ENCODE measurements around the gene CD109. TPM values are rescaled to one million over a fixed set of nuclear protein-coding genes. Genes with fewer than 3 reads are reported as not detected.

Gene CD109
- total and polyA plus RNA-seq, 2 of the 4 experiments (the other 2 are of a cell fraction) = 3.6 to 5.0 TPM

GRCh38 chr6:73652637-73653570, 43.1 kb upstream of the CD109 start:
- in situ Hi-C loops (cut with MboI; ENCODE audit: low sequenced_read_pairs) = no loop called here
- POLR2A ChIA-PET (ENCODE audit: unreplicated experiment) = interaction anchor here (0.6 to 1.1 kb wide), 3 partner anchors 11 to 192 kb away, joined by 3 read pairs; partner anchors contain the start of gene MTO1
- dilution Hi-C loops (cut with HindIII; ENCODE audit: low sequenced_read_pairs, unreplicated experiment) = no loop called here

More at GRCh38 chr6:73652637-73653570, 43.1 kb upstream of the CD109 start:
- H2AK9ac ChIP-seq (replicated peaks; ENCODE audit: low read depth, low read length, poor library complexity) = peak overlapping the region; percentile 87
- no peak overlapping the region for H2BK5ac ChIP-seq (ENCODE audit: low read depth, low read length, poor library complexity, severe bottlenecking)
- 5% methylated on average over 3 of the region's 32 CpGs; no CpG with 5 or more reads in 1 of the 2 experiments for WGBS, 2 experiments (ENCODE audit: extremely low coverage in 2 of 2, insufficient read length in 1 of 2)
- peak overlapping the region; percentile 67 for H3K4ac ChIP-seq (ENCODE audit: low read depth, low read length)
- H3K23ac ChIP-seq (ENCODE audit: low read depth, low read length) = peak overlapping the region; percentile 92
- DNase-seq (peak; percentile 41), ATAC-seq (ENCODE audit: low read depth) (peak; percentile 31)
- no peaks in the 10 kb centered on the region for H3K9me3 ChIP-seq (ENCODE audit: control insufficient read depth, insufficient read depth, low read length)
- no TSS peak for BruUV-seq (replicated peaks)
- intact Hi-C loops (cut with micrococcal nuclease) = loop anchor here (2.0 kb wide), 1 partner anchor 132 kb away; the partner anchor contains the start of gene EEF1A1
- no peaks in the 10 kb centered on the region for H3K27me3 ChIP-seq (ENCODE audit: control insufficient read depth, insufficient read depth, low read length)
- no peak overlapping the region for H3K18ac ChIP-seq (ENCODE audit: low read depth, low read length)
- peak overlapping the region; percentile 89 for H3K14ac ChIP-seq (replicated peaks; ENCODE audit: low read depth, low read length)
- peak overlapping the region in 1 of 2 experiments; percentile 61; a peak in 2 of 4 replicates for H4K8ac ChIP-seq (ENCODE audit: low read depth in 2 of 2, low read length in 2 of 2)
- no peak overlapping the region for H2BK15ac ChIP-seq (ENCODE audit: low read depth, low read length)
- peak overlapping the region; percentile 5; the same call in 1 of the 2 replicates for H2BK120ac ChIP-seq (ENCODE audit: low read depth, low read length)
- no peak overlapping the region for H4K91ac ChIP-seq (ENCODE audit: insufficient read depth, low read depth, low read length)
- H3K4me2 ChIP-seq (ENCODE audit: low read depth, low read length) = peak overlapping the region; percentile 86
- peak overlapping the region; percentile 100 for H2AFZ ChIP-seq (replicated peaks; ENCODE audit: low read length, poor library complexity)
- H2AK5ac ChIP-seq (ENCODE audit: low read depth, low read length) = peak overlapping the region; percentile 9; the same call in 1 of the 2 replicates
- TF ChIP-seq MAZ (IDR thresholded peaks at IDR 0.05; ENCODE audit: borderline replicate concordance, low read depth, low read length) = no peak
- TF ChIP-seq SMC3 (IDR thresholded peaks at IDR 0.05; ENCODE audit: low read depth, low read length) = peak; percentile 31; the same call in 1 of the 2 replicates
- TF ChIP-seq CTCF (conservative IDR thresholded peaks at IDR 0.05; ENCODE audit: low read depth, low read length) = peak; percentile 50
- peak; percentile 65; the same call in 1 of the 2 replicates for TF ChIP-seq USF2 (IDR thresholded peaks at IDR 0.05; ENCODE audit: low read depth, low read length)
- TF ChIP-seq RAD21 (IDR thresholded peaks at IDR 0.05; ENCODE audit: low read length) = peak; percentile 41
- no peak overlapping the region for H4K5ac ChIP-seq (ENCODE audit: low read depth, low read length)
- H3K27ac ChIP-seq (ENCODE audit: insufficient read depth, low read length) = peak overlapping the region; percentile 13; the same call in 1 of the 2 replicates
- CTCF ChIA-PET = interaction anchor here (0.7 to 1.5 kb wide), 4 partner anchors 20 to 191 kb away, joined by 3 to 7 read pairs (median 4); partner anchors contain the start of gene MTO1
- H3K36me3 ChIP-seq (ENCODE audit: control insufficient read depth, insufficient read depth, low read length) = 0 out of 2 replicates have a peak, but pooled peaks cover 2% of the 10 kb centered on the region
- no peak overlapping the region for H2BK20ac ChIP-seq (ENCODE audit: low read depth, low read length)
- H3K4me1 ChIP-seq (ENCODE audit: control insufficient read depth, insufficient read depth, low read length) = peaks cover 5% of the 10 kb centered on the region
- peak overlapping the region; percentile 78 for H3K4me3 ChIP-seq (ENCODE audit: insufficient read depth, low read depth, low read length)
- H3K56ac ChIP-seq (ENCODE audit: extremely low read depth, insufficient read depth, low read length) = no peak overlapping the region
- peaks cover 15 to 36% of the 10 kb centered on the region in 2 experiments; a peak in 3 of 4 replicates for H3K79me1 ChIP-seq (ENCODE audit: low read depth in 1 of 2, low read length in 2 of 2)
- H4K20me1 ChIP-seq (ENCODE audit: insufficient read depth, low read length) = no peaks in the 10 kb centered on the region
- peak overlapping the region; percentile 63 for H3K9ac ChIP-seq (ENCODE audit: low read depth, low read length)
- peaks cover 8% of the 10 kb centered on the region; the same call in 1 of the 2 replicates for H3K9me1 ChIP-seq (ENCODE audit: insufficient read depth, low read length)

Measured in IMR-90 (cell line).